CD4-positive, alpha-beta T cell (primary cell): ENCODE results near the gene DIO1. TPM values are rescaled to one million over a fixed set of nuclear protein-coding genes. Genes with fewer than 3 reads are reported as not detected.
"Not testable (repeated sequence)": the region's sequence is repeated elsewhere in the genome, so short reads cannot be mapped to it uniquely, and the experiment has no call there.

Source experiments
- ATAC-seq: fragments of 200-7000 bp; cut with Tn5 transposase; one replicate; pipeline ENCODE4 v1.10.0; 2022; ENCODE audit warnings: mild to moderate bottlenecking; ENCODE audit not compliant: poor library complexity
- CTCF ChIA-PET: fragments of 350-600 bp; sonication (Branson Sonifier 250); formaldehyde crosslinking; loops from one replicate; lab custom pipeline; 2021; ENCODE audit warnings: antibody characterized with exemption, inconsistent platforms; lab: Charles Lee
- POLR2A ChIA-PET: fragments of 350-600 bp; sonication (Branson Sonifier 250); formaldehyde crosslinking; loops from one replicate; lab custom pipeline; 2021; ENCODE audit warnings: antibody characterized with exemption, inconsistent platforms; lab: Charles Lee
- DNase-seq, 14 experiments: peaks; one replicate each; pipeline ENCODE4 v3.0.0-alpha.2; 2013 to 2020; ENCODE audit warnings: mixed read lengths in 2 of 14
- H3K27ac ChIP-seq, 2 donors: one replicate each; pipeline versions ENCODE4 v1.5.1 to v1.7.0; 2013; ENCODE audit warnings: low read length in 2 of 2, low read depth in 1 of 2, mild to moderate bottlenecking in 1 of 2
- H3K27me3 ChIP-seq, 2 experiments: 1 replicate in 1 of 2; 2 replicates in 1 of 2; pipeline versions ENCODE4 v1.6.1 to v1.7.0; 2013; ENCODE audit warnings: low read length in 2 of 2, control low read depth in 1 of 2, mild to moderate bottlenecking in 1 of 2, moderate library complexity in 1 of 2; ENCODE audit not compliant: insufficient read depth in 2 of 2, control insufficient read depth in 1 of 2
- H3K36me3 ChIP-seq: one replicate; pipeline ENCODE4 v1.6.1; 2013; ENCODE audit warnings: low read length, control low read depth; ENCODE audit not compliant: insufficient read depth
- H3K4me1 ChIP-seq: one replicate; pipeline ENCODE4 v1.6.1; 2013; ENCODE audit warnings: low read length, control low read depth; ENCODE audit not compliant: insufficient read depth
- H3K4me3 ChIP-seq: one replicate; pipeline ENCODE4 v1.5.1; 2013; ENCODE audit warnings: mild to moderate bottlenecking, low read length, moderate library complexity
- H3K9me3 ChIP-seq, 2 experiments: 1 replicate in 1 of 2; 2 replicates in 1 of 2; pipeline versions ENCODE4 v1.6.1 to v1.7.0; 2013; ENCODE audit warnings: low read length in 2 of 2, mild to moderate bottlenecking in 2 of 2, control low read depth in 1 of 2, moderate library complexity in 1 of 2; ENCODE audit not compliant: control insufficient read depth in 1 of 2, insufficient read depth in 1 of 2
- H3K27ac Mint-ChIP-seq: one replicate; pipeline ENCODE4 v1.8.0; 2020; ENCODE audit warnings: mixed read lengths
- H3K27me3 Mint-ChIP-seq: one replicate; pipeline ENCODE4 v1.8.0; 2021; ENCODE audit warnings: mixed read lengths
- H3K36me3 Mint-ChIP-seq: one replicate; pipeline ENCODE4 v1.8.0; 2021; ENCODE audit warnings: low read depth, mixed read lengths
- H3K4me1 Mint-ChIP-seq: one replicate; pipeline ENCODE4 v1.8.0; 2021; ENCODE audit warnings: low read depth, mixed read lengths
- H3K4me3 Mint-ChIP-seq: one replicate; pipeline ENCODE4 v1.8.0; 2020; ENCODE audit warnings: mild to moderate bottlenecking, mixed read lengths
- H3K9me3 Mint-ChIP-seq: one replicate; pipeline ENCODE4 v1.8.0; 2020; ENCODE audit warnings: mixed read lengths
- CTCF ChIP-seq: fragments of 200-600 bp; IDR thresholded peaks from one replicate; pipeline ENCODE4 v1.8.0; 2022; ENCODE audit warnings: antibody characterized with exemption, mild to moderate bottlenecking
- intact Hi-C, 2 experiments: fragments of 100-400 bp; cut with DNase I in 1 of 2; cut with micrococcal nuclease in 1 of 2; formaldehyde crosslinking; loops; one replicate each; pipeline versions ENCODE4 v1.15.1 to v1.9.0; 2023 to 2025; cut with DNase I, micrococcal nuclease
- total RNA-seq, 174 experiments: library from RNA in 2 of 174; stranded (reverse) in 2 of 174; gene quantifications; one replicate each; pipeline ENCODE4 v1.2.3 and lab custom pipeline; 2021 to 2026

The DIO1 gene
- total RNA-seq, 2 experiments from 2014 or later: not detected

- intact Hi-C loops: no loop called here
These were observed 22.1 kb upstream of the DIO1 start for GRCh38 chr1:53871773-53872484.

DNA sequence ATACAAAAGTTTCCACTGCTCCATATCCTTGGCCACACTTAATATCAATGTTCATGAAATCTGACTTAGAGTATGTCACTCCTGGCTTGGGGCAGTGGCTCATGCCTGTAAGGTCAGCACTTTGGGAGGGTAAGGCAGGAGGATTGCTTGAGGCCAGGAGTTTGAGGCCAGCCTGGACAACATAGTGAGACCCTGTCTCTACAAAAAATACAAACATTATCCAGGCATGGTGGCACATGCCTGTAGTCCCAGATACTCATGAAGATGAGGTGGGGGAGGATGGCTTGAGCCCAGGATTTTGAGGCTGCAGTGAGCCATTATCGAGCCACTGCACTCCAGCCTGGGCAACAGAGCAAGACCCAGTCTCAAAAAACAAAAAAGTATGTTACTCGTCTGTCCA lies 18.8 kb upstream of the DIO1 start:
- POLR2A ChIA-PET, H3K27ac ChIP-seq, H3K4me3 Mint-ChIP-seq, H3K4me1 ChIP-seq, H3K9me3 Mint-ChIP-seq, intact Hi-C loops, H3K9me3 ChIP-seq, H3K4me3 ChIP-seq, H3K27me3 Mint-ChIP-seq, CTCF ChIA-PET, DNase-seq, H3K4me1 Mint-ChIP-seq, H3K27ac Mint-ChIP-seq, ATAC-seq, H3K27me3 ChIP-seq: not testable (repeated sequence)
- peaks cover 68% of the 10 kb centered on the region for H3K36me3 ChIP-seq
- peaks cover 83% of the 10 kb centered on the region for H3K36me3 Mint-ChIP-seq

More at GRCh38 chr1:53871773-53872484, 22.1 kb upstream of the DIO1 start:
- Histone ChIP-seq H3K4me3 (no peak overlapping the region), H3K27ac (no peak overlapping the region), H3K4me1 (no peaks in the 10 kb centered on the region), H3K9me3 (no peaks in the 10 kb centered on the region), H3K36me3 (peaks cover 69% of the 10 kb centered on the region), H3K27me3 (no peaks in the 10 kb centered on the region)
- no peak for DNase-seq
- ChIA-PET POLR2A (interaction anchor here (1.2 kb wide), 1 partner anchor 74 kb away, joined by 3 read pairs; the partner anchor contains the start of genes IFT25 and LRRC42), CTCF (interaction anchor here (1.6 to 1.7 kb wide), 2 partner anchors 11 kb away, joined by 3 to 9 read pairs; no protein-coding TSS in a partner anchor)
- no peak overlapping the region for H3K4me3 Mint-ChIP-seq
- no peaks in the 10 kb centered on the region for H3K4me1 Mint-ChIP-seq
- ATAC-seq: no peak
- H3K27ac Mint-ChIP-seq: no peak overlapping the region
- no peaks in the 10 kb centered on the region for H3K9me3 Mint-ChIP-seq
- no peak for TF ChIP-seq CTCF
- H3K36me3 Mint-ChIP-seq: peaks cover 83% of the 10 kb centered on the region
- H3K27me3 Mint-ChIP-seq: no peaks in the 10 kb centered on the region

- Mint-ChIP-seq H3K36me3 (peaks cover 84% of the 10 kb centered on the region), H3K9me3 (no peaks in the 10 kb centered on the region), H3K27me3 (no peaks in the 10 kb centered on the region), H3K4me1 (peaks cover 12% of the 10 kb centered on the region), H3K4me3 (no peak overlapping the region), H3K27ac (no peak overlapping the region)
- ATAC-seq (no peak), DNase-seq (peak in 3 of 14 experiments; percentile 37 to 53 (median 52))
- H3K36me3 ChIP-seq: peaks cover 59% of the 10 kb centered on the region
- no peaks in the 10 kb centered on the region for H3K9me3 ChIP-seq
- H3K27ac ChIP-seq: no peak overlapping the region
- TF ChIP-seq CTCF: peak; percentile 63
- no peaks in the 10 kb centered on the region for H3K27me3 ChIP-seq
- no peak overlapping the region for H3K4me3 ChIP-seq
- CTCF ChIA-PET: interaction anchor here (1.2 to 4.0 kb wide), 5 partner anchors 10 to 81 kb away, joined by 3 to 25 read pairs (median 4); partner anchors contain the start of genes IFT25, LRRC42 and YIPF1
- no peaks in the 10 kb centered on the region for H3K4me1 ChIP-seq
- POLR2A ChIA-PET: interaction anchor here (1.6 kb wide), 1 partner anchor 66 kb away, joined by 4 read pairs; the partner anchor contains the start of gene IFT25
- intact Hi-C loops: loop anchor here in 1 of 2 experiments (2.0 kb wide), 1 partner anchor 70 kb away; no protein-coding TSS in a partner anchor
These were observed 15.4 kb upstream of the DIO1 start for GRCh38 chr1:53878492-53879105.

DNA sequence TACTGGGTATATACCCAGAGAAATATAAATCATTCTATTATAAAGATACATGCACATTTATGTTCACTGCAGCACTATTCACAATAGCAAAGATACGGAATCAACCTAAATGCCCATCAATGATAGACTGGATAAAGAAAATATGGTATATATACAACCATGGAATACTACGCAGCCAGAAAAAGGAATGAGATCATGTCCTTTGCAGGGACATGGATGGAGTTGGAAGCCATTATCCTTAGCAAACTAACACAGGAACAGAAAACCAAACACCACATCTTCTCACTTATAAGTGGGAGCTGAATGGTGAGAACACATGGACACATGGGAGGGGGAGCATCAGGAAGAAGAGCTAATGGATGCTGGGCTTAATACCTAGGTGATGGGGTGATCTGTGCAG lies 12.1 kb upstream of the DIO1 start:
- H3K9me3 ChIP-seq, H3K4me3 Mint-ChIP-seq, H3K4me1 ChIP-seq, H3K27me3 ChIP-seq, H3K9me3 Mint-ChIP-seq, DNase-seq, POLR2A ChIA-PET, H3K27ac ChIP-seq, H3K27me3 Mint-ChIP-seq, CTCF ChIA-PET, H3K27ac Mint-ChIP-seq, H3K4me3 ChIP-seq, intact Hi-C loops, ATAC-seq: not testable (repeated sequence)
- Mint-ChIP-seq H3K4me1 (peaks cover 23% of the 10 kb centered on the region), H3K36me3 (peaks cover 86% of the 10 kb centered on the region)
- peaks cover 39% of the 10 kb centered on the region for H3K36me3 ChIP-seq

GRCh38 chr1:53883600-53883999 lies 10.4 kb upstream of the DIO1 start:
- H3K27ac Mint-ChIP-seq: not testable (repeated sequence)

More at GRCh38 chr1:53883600-53883999, 10.4 kb upstream of the DIO1 start:
- H3K4me1 ChIP-seq, H3K27ac ChIP-seq, H3K9me3 ChIP-seq, H3K27me3 ChIP-seq, DNase-seq, CTCF ChIA-PET, intact Hi-C loops, H3K27me3 Mint-ChIP-seq, ATAC-seq, POLR2A ChIA-PET, H3K9me3 Mint-ChIP-seq, H3K4me3 Mint-ChIP-seq, H3K4me3 ChIP-seq: not testable (repeated sequence)
- peaks cover 81% of the 10 kb centered on the region for H3K36me3 Mint-ChIP-seq
- peaks cover 22% of the 10 kb centered on the region for H3K36me3 ChIP-seq
- H3K4me1 Mint-ChIP-seq: peaks cover 38% of the 10 kb centered on the region
